NCI-H1417 treated with DMSO at 0.1 percent for 48 hours (cell line): ENCODE data around the gene CDON.
"Not testable (repeated sequence)": the region's sequence is repeated elsewhere in the genome, so short reads cannot be mapped to it uniquely, and the experiment has no call there.

Experiments
- DNase-seq: peaks from one replicate; lab custom pipeline; 2025; lab: John Stamatoyannopoulos, UW

The CDON gene

DNA sequence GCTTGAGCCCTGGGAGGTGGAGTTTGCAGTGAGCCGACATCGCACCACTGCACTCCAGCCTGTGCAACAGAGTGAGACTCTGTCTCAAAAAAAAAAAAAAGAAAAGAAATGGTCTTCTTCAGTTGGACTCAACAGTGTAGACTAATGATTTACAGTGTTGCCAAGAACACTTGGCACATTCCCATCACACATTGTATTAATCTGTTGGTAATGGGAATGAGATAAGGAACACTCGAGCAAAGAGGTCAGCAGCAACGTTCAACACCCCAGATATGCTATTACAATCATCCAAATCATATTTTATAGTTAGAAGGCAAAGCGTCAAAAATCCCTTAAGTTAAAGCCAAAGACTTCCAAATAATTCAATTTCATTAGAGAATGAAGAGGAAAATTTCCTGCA lies 14.5 kb downstream of the CDON start:
- DNase-seq, result no peak

DNA sequence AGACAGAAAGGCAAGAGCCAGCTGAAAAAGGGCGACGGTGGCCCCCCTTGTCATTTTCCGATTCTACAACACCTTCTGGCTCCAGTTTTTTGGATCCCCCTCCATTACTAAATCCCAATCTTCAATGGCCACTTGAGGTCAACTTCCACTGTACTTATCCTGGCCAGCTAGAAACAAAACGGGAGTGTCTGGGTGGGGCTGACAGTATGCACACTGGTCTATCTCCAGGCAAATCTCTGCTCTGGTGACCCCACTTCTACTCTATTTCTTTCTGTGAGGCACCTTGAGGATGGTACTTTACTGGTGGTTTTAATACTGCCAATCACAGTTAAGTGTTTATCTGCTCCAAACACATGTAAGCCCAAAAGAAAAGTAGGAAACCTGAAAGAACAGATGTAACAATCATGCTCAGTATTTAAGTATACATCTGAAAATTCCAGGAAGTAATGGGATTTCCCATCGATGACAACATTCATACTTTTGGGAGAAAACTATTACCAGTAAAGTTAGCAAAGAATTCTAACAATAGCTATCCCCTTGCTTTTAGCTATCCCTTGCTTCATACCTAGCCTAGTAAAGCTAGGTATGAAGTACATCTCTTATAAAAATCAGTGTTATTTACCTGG lies 16.0 kb downstream of the CDON start:
- DNase-seq, result no peak

DNA sequence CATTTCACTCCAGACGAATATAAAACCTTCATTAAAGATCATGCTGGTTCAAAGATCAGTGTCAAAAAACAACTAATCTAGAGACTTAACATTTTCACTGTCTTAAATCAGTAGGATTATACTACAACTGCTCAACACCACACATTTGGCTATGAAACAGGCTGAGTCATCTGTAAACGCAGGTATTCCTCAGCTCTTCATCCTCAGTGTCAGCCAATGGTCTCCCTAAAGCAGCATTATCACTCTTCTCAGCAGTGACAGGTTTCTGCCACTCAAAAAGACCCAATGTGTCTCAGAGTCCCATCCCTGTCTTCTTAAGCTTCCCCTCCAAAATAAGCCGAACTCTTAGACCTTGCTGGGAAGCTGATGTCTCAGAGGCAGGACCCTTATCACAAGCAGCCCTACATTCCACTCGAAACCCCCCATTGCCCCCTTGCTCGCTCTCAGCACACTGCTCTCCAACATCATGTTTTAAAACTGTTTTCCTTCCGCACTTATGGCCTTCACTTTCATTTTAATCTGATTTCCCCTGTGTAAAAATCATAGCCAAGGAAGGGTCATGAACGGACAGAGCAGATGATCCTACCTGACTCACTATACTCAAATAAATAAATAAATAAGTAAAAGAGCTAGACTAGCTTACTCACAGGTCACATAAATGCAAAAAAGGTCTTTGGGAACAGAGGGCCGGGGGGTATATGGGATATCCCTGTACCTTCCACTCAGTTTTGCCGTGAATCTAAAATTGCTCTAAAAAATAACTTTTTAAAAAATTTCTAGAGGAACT lies 23.0 kb downstream of the CDON start:
- no peak for DNase-seq

DNA sequence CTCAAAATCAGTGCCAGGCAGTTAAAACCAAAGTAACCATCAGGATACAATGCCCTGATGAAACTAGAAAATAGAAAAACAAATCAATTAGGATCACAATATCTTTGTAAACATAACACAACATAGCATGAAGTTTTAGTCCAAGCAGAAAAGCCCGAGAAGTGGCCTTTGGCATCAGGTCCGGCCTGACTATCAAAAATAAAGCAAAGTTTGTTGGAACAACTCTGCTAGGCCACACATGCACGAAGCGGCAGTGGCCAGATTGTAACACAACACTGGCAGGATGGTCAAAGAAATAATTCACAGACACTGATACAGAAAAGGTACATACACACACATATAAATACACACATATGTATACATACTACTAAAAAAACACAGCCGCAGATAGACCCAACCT lies 26.9 kb downstream of the CDON start:
- no peak for DNase-seq

DNA sequence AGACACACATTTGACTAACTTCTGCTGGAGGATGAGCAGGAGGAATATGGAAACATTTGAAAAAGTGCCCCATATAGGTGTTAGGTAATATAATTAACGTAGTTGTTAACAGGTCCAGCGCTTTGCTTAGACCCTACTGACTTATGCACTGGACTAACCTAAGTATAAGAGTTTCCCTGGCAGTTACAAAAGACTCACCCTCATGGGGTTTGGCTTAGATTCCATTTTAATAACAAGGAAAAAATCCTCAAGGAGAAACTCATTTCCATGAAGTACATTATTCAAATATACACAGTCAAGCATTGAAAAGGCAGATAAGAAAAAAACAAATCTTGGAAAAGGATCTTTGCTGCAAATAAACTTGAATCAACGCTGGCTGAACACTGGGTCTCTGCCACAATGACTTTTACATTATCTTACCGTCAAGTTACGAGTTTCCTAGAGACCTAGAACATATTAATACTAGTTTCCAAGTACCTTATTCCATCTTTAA lies 27.7 kb downstream of the CDON start:
- DNase-seq, result no peak

DNA sequence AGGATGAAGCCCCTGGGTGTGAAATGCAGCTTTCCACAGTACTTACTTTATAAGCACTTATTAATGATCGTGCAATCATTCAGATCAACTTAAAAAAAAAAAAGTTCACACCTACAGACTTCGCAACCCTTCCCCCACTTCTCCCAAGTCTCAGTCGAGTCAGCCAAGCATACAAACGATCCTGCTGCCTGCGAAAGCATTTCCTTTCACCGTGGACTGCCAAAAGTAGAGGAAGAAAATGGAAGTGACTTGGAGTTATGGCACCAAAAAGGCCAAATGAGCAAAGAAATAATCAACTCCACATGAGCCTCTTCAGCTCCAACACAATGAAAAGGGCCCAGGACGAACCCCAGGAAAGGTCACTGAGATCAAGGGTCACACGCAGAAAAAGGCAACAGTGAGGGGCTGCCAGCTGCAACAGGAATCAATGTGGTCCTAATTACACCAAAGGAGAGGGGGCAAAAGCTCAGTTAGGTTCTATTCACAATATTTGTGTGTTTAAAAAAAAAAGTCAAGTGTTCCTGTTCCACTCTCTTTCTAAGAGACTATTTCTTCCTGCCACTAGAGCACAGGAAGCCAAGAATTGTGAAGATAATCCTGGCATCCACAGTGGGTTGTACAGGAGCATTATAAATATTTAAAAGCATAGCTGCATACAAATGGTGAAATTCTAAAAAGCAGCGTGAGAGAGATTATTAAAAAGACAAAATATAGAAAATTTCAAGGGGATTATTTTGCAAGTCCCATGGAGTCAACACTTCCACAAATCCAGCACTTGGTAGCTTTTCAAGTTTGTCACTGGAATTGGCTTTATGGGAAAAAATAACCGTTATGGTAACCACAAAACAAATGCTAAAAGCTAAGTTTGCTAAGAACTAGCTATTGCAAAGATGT lies 28.4 kb downstream of the CDON start:
- DNase-seq, result no peak

DNA sequence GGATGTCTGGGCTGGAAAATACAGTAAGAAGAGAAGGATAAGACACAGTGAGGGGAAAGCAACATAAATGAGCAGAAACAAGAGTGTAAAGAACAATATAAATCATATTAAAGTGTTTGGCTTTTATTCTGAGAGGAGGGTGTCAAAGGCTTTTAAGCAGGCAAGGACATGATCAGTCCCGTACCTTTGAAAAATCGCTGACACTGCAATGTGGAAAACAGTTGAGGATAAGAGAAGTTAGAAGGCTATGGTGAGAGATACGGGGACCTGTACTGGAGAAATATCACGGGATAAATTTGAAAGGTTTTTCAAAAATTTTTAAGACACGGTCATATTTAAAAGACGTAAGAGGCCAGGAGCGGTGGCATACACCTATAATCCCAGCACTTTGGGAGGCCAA lies 30.3 kb downstream of the CDON start:
- DNase-seq, result no peak

DNA sequence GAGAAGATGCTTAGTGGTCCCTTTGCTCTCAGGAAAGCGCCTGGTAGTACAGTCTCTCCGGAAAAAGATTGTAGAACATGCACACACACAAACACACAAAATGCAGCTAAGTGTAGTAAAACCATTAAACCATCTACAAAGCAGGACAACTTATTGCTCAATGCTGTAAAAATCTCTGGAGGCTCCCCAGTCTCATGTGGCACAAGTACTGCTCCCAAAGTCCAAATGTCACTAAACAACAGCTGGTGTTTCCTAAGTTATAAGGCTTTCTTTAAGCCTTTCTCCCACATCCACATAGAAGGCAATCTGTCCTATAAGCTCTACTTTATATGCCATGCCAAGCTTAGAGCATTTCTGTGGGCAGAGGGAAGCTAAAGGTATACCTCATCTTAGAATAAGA lies 32.9 kb downstream of the CDON start:
- DNase-seq, result no peak

DNA sequence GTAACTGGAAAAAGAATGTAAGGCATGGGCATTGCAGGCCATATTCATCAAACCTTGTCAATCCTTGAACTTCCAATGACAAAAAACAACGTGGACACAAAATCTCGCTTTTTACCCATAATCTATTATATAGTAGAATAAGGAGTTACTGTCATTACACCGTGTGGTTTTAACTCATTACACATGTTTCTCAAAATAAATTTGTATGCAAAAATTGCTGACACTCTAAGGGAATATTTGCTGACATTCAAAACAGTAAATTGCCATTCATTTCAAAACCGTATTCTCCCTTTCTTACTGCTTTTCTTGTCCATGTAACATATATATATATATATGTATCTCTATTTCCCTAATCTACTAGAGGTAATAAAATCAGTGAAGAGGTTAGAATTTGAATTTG lies 33.4 kb downstream of the CDON start:
- no peak for DNase-seq

DNA sequence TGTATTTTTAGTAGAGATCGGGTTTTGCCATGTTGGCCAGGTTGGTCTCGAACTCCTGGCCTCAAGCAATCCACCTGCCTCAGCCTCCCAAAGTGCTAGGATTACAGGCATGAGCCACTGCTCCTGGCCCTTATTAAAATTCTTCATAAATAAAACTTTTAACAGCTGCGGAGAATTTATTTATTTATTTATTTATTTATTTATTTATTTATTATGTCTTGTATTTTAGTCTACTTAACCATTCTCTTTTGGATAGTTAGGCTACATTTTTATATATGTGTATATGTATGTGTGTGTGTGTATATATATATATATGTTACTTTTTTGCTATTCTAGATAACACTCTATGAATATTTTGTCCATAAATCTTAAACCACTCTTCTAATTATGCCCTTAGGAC lies 34.1 kb downstream of the CDON start:
- DNase-seq, result not testable (repeated sequence)

DNA sequence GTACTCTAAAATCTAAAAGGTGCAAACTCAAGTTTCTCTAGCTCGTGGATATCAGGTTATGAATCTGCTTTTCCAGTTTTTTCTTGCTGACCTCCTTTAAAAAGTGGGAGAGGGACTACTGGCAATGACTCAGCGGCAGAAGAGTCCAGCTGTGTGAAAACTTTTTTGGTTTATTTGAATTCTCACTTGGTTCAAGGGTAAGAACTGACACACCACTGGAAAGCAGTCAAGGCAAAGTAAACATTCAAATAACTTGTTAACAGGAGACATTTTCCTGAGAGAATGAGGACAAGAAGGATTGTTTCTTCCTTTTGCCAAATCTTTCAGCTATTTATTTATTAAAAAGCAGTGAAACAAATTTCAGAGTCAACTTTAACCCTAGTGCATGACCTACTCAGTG lies 36.1 kb downstream of the CDON start:
- no peak for DNase-seq

DNA sequence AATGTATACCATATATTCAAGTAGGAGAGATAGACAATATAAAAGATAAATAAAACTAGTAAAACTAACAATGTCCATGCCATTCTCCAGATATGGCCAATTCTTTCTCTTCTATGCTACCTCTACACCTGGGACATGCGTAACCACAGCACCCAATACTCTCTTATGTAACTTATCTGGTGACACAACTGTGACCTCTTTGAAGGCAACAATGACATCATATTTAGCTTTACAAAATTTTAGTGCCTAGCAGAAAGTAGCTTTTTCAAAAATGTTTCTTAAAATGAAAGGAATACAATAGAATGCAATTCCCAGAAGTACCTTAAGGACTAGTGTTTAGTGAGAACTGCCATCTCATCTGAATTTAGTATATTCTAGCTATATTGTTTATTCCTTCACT lies 36.8 kb downstream of the CDON start:
- DNase-seq, result no peak

DNA sequence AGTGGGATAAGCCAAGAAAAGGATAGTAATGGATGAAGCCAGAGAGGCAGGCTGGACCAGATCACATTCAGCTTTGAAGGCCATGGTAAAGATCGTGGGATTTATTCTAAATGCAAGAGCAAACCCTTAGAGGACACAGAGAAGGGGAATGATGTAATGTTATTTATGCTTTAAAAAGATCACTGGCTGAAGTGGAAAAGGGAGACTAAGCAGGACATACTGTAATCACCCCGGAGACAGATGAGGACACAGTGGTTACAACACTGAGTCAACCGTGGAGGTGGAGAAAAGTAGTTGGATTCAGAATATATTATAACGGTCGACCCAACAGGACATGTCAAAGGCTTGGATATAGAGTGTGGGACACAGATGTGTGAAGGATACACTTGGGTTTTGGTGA lies 38.5 kb downstream of the CDON start:
- no peak for DNase-seq

DNA sequence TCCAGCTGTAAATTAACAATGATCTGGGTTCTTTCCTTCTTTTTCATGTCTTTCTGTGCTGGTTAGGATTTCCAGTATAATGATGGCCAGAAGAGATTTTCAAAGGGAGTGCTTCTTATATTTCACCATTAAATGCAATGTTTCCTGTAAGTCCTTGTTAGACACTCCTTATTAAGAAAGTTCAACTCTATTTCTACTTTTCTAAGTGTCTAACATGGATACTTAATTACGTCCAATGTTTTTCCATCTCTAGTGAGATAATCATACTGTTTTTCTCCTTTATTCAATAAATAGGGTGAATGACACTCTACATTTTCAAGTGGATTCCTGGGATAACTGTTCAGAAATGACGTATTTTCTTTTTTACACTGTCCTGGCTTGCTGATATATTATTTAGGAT lies 49.8 kb downstream of the CDON start:
- no peak for DNase-seq

DNA sequence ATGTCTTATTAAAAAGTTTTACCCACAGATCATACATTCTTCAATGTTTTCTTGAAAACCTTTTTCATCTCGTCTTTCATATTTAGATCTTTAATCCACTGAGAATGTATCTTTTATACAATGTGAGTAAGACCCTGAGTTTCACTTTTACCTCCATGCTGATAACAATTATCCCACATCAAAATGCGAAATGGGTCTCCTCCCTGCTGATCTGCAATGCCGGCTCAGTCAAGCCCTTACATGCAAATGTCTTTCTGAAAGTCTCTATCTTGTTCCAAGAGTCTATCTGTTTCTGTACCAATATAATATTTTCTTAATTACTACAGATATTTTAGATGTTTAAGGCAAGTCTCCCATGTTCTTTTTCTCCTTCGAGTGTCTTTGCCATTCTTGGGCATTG lies 50.9 kb downstream of the CDON start:
- no peak for DNase-seq

DNA sequence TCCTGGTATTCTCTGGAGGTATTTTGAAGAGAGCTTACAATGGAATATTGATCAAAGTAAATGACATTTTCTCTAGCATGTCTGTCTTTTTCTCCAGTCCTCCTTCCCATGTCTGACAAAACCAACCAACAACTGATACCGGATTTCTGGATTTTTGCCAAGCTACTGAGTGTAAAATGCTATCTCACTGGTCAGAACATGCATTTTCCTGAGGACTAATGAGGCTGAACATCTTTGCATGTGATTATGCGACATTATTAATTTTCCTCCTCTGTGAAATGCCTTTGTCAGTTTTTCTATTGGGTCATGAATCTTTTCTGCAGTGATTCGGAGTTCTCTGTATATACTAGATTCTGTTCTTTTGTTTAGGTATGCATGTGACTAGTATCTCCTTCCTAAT lies 51.4 kb downstream of the CDON start:
- DNase-seq, result no peak

DNA sequence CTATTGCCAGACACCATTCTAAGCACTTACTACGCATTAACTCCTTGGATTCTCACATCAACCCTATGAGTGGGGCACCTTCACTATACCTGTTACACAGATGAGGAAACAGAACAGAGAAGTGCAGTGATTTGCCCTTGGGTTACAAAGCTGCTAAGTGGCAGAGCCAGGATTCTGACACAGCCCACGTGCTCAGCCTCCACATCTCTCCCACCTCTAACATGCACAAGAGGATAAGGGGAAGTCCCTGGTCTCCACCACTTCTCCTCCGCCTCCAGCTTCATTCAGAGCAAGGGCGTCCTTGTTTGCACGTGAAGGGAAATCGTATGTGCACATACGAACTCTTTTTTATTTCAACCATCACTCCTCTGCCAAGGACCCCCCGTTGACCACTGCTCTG lies 53.7 kb downstream of the CDON start:
- no peak for DNase-seq

DNA sequence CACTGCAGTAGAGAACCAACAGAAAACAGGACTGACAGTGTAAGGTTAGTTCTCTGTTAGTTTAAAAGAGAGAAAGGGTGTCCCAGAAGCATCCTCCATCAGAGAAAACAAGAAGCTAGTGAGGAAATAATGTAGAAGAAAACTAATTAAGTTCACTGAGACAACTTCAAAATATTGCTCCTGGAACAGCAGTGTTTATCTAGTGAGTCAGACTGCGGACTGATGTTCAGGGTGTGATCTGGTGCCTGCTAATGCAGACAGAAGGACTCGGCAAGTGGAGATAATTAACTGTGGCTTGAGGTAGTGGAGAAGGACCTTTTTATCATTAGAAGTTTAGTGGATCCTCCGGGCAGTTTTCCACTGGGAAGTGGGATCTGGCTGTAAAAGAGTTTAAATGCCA lies 55.4 kb downstream of the CDON start:
- no peak for DNase-seq

DNA sequence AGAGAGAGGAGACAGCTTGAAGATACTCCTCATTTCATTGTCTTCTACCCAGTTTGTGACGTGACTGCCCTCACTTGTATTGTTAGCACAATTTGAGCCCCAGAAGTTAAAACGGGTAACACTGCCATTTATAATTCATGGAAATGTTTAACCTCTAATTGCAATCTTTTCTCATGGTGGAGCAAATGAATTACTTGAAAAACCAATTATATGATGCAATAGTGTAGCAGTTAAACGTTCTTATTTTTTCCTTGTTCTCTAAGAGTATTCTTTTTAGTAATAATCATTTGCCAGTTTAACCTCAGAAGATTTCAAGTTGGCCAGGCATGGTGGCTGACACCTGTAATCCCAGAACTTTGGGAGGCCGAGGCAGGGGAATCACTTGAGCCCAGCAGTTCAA lies 56.6 kb downstream of the CDON start:
- no peak for DNase-seq

DNA sequence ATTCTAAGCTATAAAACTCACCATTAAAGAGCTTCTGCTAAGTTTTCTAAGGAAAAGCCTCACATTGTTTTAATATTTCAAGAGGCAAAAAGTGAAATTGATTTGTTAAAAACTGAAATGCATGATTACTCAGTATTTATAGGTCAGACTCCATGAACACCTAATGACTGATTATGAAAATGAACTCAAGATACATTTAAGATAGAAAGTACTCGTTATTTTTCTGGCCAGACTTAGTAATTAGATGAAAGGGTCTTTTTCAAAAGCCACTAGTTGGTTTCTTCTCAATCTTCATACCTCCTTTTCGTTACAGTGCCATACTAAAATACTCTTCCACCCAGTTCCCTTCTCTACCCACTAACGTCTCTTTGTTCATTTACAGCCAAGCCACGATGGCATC lies 60.5 kb downstream of the CDON start:
- DNase-seq, result no peak

DNA sequence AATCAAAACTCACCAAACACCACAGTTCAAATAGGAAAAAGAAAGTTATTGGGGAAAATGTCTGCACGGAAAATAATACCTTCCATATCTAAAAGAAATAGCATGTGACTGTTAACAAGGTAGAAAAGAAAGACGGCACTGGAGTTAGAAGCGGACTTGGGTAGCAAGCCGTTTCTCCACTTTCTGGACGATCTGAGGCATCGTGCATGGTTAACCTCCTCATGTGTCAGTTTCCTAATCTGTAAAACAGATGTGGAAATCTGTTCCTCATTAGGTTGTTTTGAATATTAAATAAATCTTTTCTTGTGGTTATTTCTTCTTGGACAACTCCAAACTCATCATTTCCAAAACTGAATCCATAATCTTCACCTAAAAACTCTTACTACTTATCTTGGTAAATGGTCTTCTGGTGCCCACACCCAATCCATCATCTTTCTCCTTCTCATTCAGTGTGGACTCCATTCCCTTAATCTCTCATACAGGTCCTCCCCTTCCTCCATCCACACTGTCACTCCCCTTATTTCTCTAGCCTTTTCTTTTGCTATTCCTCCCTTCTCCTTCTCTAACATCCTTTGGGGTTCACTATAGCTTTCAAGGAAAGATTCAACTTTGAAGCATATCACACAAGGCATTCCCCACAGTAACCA lies 63.3 kb downstream of the CDON start:
- no peak for DNase-seq

DNA sequence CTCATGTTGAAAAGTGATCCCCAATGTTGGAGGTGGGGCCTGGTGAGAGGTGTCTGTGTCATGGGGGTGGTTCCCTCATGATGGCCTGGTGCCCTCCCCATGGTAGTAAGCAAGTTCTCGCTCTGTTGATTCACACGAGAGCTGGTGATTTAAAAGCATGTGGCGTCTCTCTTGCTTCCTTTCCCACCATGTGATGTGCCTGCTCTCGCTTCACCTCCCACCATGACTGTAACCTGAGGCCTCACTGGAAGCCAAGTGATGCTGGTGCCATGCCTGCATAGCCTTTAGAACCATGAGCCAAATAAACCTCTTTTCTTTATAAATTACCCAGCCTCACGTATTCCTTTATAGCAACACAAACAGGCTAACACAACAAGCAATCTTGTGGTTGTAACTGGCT lies 64.4 kb downstream of the CDON start:
- DNase-seq, result no peak
